A673 (cell line): ENCODE results near the gene PPP1R1C.

Experiments
- EZH2 ChIP-seq: fragments of 200-600 bp; sonication (generic); IDR thresholded peaks from 2 replicates; pipeline ENCODE4 v1.6.1; 2017; ENCODE audit warnings: borderline replicate concordance, low read depth, mild to moderate bottlenecking, mixed read lengths, antibody characterized with exemption, low read length; ENCODE audit not compliant: poor library complexity, severe bottlenecking
- TF ChIP-seq, protein P1 (sequence below): fragments of 300-800, 200-600 bp; sonication (generic); conservative IDR thresholded peaks from 2 replicates; pipeline ENCODE4 v1.5.1; 2017; ENCODE audit warnings: low read depth, mild to moderate bottlenecking, antibody characterized with exemption, low read length, moderate library complexity, mixed read lengths

- TF ChIP-seq, protein P1, sequence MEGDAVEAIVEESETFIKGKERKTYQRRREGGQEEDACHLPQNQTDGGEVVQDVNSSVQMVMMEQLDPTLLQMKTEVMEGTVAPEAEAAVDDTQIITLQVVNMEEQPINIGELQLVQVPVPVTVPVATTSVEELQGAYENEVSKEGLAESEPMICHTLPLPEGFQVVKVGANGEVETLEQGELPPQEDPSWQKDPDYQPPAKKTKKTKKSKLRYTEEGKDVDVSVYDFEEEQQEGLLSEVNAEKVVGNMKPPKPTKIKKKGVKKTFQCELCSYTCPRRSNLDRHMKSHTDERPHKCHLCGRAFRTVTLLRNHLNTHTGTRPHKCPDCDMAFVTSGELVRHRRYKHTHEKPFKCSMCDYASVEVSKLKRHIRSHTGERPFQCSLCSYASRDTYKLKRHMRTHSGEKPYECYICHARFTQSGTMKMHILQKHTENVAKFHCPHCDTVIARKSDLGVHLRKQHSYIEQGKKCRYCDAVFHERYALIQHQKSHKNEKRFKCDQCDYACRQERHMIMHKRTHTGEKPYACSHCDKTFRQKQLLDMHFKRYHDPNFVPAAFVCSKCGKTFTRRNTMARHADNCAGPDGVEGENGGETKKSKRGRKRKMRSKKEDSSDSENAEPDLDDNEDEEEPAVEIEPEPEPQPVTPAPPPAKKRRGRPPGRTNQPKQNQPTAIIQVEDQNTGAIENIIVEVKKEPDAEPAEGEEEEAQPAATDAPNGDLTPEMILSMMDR, result no peak
- no peak for TF ChIP-seq EZH2
These were observed 30.6 kb upstream of the PPP1R1C start for GRCh38 chr2:181955010-181955409.
